Stimulated activated CD8-positive, alpha-beta memory T cell treated with anti-CD3 and anti-CD28 coated beads, Interleukin-4, amount 100 ng/mL, for 24 hours (primary cell): ENCODE results near the gene NR2F1-AS1.

ENCODE experiments used
- DNase-seq: peaks from one replicate; pipeline ENCODE4 v3.0.0-alpha.2; 2020; ENCODE audit warnings: low read depth

NR2F1-AS1 gene

DNA sequence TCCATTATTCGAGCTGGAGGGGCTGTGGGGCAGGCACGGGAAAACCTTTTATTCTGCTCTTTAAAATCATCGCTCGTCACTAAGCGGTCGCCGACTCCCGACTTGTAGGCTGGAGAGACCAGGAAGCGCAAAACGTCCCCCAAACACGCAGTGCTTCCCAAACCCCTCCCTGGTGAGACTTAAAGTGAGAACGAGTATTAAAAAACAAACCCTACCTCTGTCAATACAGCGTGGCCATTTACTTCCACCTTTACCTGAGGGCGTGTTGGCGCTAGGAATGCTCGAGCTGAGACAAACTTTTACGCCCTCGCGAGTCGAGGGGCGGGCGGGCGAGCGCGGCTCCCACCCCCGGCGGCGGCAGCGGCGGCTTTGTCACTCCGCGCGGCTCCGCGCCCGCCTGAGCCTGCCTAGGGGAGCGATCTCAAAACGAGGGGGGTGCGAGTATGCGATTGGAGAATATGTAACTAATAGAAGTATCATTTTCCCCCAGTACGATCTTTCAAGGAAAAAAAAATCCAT, at the start of gene NR2F1-AS1:
Gene NR2F1-AS1, minus strand, starts transcription at position 293 of the 519 bp plus-strand sequence.
- DNase-seq = no peak

DNA sequence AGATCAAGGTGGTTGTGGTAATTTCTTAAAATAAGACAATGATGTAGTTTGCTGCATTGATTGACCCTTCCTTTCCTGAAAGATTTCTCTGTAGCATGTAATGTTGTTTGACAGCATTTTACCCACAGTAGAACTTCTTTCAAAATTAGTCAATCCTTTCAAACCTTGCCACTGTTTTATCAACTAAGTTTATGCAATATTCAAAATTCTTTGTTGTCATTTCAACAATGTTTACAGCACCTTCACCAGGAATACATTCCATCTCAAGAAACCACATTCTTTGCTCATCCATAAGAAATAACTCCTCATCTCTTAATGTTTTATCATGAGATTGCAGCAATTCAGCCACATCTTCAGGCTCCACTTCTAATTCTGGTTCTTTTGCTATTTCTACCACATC, 45.8 kb upstream of the NR2F1-AS1 start:
- no peak for DNase-seq

DNA sequence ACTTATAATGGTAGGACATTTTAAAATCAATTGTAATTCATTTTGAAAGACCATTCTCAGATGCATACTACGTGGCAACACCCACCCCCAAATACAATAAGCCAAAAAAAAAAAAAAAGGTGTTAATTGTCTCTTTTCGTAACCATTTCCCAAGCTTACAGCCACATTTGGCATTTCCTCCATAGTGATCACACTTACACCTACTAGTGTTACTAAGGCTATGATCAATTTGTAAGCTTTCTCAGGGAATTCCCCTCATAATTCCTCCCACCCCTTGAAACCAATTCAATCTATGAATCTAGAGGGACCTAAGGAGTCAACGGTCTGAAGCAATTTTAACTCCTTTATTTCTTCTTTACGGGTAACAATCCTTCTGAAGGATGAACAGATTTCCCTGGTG, 42.1 kb upstream of the NR2F1-AS1 start:
- no peak for DNase-seq

DNA sequence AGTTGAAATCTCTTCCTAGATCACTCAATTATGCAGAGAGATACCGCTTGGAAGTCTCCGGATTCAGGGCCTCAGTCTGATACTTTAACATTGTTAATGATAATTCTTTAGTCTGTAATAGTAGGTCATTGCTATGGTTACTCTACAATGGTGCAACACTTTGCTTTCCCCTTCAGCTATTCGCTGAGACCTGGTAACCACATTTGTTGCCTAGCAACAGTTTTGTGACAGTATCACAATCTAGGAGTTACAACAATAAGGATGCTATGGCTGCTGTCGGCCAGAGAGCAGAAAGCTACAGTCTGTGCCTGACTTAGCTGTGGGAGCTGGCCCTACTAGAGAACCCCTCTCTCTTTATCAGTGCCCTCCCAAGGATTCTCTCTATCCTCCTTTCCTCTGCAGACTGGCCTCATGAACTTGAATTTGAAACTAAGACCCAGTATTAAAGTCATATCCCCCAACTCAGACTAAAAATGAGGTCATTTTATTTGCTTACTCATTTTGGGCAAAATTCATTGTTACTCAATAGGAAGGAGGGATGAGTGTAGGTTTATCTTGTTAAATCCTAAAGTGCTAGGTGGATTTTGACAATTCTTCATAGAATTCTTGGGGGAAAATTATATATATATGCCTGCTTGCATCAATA, 41.3 kb upstream of the NR2F1-AS1 start:
- no peak for DNase-seq

DNA sequence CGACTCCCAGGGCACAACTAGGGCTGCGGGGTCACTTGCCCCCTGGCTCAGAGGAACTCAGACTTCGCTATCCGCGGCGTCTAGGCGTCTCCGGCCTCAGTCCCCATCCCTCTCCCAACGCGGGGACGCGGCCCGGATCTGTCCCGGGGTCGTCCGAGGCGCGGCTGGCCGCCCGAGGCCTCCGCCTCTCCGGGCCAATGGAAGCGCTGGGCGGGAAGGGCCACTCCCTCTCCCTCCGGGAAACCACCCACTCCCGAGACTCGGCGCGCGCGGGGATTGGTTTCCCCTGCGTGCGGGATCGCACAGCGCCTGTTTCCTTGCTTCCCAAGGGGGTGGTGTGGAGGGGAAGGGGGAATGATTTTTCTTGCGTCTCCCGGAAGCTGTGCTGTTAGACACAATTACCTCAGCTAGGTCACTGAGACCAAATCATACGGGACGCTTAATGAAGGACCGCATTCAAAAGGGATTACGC, 40.3 kb upstream of the NR2F1-AS1 start:
- DNase-seq = no peak

DNA sequence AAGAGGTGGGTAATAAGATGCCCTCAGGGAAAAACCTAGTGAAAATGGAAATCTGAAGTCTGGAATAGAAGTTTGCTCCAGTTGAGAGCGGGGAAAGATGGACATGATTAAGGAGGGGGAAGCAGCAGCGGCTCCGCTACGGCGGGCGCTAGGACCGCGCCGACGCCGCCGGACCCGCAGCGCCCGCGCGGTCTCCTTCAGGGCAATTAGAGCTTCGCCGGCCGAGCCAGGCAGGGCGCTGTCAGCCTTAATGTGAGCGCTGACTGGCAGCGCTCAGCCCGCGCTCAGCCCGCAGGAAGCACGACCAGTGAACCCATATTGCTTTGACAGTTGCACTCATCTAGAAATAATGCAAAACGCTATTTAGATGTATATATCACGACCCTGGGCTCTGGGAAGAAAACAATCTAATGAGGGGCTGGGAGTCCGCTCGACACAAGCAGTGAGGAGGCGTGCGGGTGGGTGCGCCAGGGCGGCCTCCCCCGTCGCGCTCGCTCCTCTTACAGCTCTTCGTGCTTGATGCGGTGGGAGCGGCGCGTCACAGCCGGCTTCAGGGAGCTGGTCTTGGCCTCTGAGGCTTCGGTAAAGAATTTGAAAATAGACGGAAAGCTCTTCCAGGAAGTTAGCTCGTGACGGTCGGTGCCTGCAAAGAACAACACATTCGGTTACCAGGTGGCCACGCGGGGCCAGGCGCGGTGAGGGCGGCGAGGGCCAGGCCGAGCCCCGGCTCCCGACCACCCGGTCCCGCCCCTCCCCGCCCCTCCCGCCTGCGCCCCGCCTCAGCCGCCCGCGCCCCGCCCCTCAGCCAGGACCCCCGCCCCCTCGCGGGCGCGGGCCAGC, 39.7 kb upstream of the NR2F1-AS1 start:
- no peak for DNase-seq

DNA sequence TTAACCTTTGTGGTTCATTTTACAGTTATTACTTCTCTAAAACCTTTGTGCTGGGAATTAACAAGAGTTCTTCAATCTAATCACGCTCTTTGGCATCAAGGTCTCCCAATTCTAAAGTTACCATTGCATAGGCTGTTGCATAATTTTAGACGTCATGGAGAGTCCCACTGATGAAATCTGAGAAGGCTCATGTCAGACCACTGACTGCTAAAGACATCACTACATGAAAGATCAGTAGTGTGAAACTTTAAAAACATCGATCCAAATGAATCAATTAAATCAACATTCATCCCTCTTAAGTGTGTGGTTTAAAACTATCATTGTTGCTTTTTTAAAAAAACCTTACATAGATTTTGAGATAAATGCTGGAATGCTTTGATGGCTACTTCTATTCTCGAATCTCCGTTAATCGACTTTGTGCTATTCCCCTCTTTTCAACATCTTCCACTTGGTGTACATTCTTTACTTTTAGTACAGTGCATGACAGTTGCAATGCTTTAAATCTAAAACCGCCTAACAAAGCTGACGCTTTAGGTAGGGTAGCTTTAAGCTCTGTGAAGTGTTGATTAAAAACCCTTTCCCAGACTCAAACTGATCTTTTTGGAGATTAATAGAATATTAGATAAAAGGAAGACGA, 35.6 kb upstream of the NR2F1-AS1 start:
- DNase-seq = no peak

DNA sequence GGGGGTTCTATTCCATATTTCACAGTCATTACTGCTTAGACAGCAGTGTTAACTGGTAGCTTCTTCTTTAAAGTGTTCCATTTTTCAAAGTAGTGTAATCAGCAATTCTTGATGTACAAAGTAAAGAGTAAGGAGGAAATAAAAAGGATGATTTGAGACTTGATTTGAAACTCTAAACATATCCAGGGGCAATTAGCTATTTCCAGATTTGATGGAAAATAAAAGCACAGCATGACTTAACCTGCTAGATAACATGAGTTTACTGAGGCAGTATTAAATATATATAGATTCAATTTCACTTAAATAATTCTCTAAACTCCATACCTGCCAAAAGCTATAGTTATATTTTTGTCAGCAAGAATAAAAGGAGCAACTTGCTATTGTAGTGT, 31.8 kb upstream of the NR2F1-AS1 start:
- no peak for DNase-seq

DNA sequence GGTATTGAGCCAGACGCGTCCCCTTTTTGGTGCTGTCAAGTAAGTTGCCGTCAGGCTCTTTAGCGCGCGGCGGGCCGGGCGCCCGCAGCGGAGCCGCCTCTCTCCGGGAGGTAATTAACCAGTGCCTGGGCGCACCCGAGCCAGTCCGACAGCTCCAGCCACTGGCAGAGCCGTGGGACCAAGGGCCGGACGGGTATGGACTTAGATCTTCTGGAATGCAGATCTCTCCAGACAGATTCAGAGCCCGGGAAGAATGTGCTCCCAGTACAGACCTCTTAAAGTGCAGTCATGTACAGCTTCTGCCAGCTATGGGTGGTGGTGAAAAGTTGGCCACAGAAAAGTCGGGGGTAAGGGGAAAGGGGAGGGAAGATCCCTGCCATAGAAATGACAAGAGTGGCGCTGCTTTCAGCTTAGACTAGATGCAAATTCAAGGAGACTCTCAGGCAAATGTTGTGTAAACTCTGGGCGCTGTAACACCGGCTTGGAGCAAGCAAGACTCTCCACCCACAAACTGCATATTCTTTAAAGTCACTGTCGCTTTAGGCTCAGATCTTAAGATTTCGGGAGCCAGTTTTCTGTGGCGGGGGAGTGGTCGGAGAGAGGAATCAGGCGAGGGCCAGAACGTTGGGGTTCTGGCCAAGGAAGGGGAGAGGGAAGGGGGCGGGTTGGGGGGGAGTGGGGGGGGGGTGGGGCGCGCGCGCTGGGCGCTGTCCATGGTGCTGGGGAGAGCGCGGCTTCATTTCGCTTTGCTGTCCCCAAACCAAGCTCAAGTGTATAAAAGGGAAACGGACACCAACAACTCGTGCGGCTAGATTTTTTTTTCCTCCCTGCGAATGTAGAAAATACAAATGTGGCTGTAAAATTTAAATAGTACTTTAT, 31.2 kb upstream of the NR2F1-AS1 start:
- DNase-seq = no peak

DNA sequence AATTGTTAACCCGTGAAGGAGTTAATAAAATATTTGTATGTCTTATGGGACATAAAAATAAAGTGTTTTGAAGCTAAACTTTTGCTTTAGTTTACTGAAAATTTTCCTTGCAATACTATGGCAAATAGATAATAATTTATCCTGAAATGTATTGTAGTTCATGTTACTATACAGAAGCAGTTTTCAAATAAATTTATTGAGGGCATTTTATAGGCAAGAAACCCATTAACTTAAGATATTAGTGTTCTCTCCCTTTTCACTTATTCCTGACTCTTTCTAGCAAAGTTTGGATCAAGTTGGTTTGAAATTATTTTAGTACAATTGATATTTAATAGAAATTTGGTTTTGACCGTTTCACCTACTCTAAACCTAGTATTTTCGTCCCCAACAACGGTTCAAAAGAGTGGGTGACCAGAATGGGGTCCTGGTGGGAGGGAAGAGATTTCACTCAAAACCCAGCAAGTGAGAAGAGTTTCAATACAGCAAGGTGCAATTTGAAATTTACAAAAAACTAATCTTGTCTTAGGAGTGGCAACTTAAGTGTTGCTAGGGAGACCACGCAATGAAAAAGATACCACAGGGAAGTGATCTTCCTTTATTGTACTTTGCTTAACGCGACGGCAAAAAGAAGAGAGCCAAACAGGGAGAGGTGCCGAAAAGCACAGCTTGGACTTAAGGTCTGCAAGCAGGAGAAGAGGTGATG, 30.4 kb upstream of the NR2F1-AS1 start:
- DNase-seq = no peak

DNA sequence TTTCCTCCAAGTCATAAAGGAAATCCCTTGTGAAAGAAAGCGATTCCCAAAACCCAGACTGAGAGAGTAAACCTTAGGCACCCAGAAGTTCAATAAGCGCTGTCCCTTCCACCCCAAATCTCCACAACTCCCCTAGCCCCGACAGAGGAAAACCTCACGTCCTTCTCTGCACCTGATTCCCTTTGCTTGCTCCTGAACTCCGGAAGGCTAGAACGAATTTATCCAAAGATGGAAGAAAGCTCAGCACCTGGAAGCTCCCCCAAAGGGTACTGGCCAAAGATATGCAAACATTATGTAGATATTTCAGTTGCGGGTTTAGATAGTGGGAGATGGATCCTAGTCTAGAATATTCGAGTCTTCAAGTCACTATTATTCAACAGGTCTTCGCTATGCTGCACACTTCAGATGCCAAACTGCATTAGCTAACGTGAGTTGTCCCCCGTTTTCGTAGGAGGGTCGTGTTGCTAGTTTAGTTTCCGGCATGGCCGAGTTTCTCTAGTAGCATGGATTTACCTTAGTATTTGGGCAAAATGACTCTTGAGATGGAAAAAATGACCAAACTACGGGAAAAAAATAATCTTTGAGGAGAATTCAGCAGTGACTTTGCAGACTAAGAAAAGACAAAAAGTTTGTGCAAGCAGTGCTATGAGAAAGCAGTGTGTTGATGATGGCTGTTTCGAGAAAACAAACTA, 29.7 kb upstream of the NR2F1-AS1 start:
- no peak for DNase-seq

DNA sequence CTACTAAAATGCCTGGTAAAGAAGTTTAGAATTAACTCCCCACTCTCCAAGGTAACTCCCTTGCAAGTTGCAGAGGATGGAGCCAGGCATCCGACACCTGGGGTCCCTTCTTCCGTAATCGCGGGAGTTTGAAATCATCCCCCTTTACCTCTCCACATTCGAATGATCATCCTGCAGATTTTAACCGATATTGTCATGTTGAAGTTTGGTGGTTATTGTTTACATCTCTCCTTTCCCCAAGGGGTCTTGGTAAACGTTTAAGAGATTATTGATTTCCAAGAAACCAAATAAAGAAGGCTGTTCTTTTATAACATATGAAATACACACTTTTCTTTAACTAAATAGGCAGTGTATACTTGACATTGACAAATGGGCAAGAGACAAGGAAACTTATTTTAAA, 28.7 kb upstream of the NR2F1-AS1 start:
- DNase-seq = no peak

DNA sequence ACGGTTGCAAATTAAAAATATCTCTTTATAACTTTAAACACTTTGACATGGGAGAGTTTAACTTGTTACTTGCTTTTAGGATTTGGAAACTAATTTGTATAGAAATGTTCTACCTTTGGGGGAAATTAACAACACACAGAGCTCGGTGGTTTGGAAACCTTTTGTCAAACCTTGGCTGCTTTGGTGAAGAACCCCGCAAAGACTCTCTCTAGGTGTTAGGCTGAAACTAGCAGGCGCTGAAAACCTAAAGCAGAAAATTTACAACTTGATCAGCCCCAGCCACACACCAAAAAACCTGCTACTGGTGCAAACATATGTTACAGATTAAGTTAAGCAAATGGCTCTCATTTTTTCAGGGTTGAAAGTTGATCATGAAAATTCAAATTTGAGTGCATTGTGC, 27.8 kb upstream of the NR2F1-AS1 start:
- no peak for DNase-seq

DNA sequence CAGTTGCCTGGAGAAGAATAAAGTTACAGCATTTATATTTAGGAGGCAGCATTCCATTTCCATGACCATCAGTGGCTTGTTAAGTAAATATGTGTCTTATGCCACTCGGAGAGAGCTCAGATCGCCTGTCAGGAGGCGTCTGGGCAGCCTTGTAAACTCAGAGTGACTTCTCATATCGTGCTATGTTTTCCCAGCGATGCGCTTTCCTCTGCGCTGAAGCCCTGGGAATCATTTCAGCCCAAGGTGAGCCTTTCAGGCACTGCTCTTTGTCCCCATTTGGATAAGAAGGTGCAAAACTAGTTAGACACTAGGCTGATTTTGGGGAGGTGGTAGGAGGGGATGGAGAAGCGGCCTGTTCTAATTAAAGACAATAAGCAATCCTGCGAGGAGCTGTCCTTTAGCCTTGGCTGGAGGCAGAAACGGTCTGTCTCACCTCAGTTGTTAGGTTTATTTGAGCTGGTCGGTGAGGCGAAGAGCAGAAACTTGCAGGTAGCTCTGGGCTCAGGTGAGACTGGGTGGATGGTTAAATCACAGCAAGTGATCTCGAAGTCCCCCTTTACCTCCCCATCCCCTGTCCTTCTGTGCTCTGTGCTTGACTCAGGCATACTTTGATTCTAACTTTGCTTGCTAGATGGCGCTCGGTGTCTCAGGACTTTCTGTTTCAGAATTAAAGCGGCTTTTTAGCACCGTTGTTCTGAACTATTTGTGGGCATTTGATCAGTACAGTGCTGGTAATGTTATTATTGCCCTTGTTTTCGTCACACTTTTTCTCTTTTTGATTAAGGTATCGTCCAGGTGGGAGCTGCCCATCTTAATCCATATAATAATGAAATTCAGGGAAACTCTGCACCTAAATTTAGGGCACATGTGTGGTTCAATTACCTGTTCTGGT, 26.6 kb upstream of the NR2F1-AS1 start:
- DNase-seq = no peak

DNA sequence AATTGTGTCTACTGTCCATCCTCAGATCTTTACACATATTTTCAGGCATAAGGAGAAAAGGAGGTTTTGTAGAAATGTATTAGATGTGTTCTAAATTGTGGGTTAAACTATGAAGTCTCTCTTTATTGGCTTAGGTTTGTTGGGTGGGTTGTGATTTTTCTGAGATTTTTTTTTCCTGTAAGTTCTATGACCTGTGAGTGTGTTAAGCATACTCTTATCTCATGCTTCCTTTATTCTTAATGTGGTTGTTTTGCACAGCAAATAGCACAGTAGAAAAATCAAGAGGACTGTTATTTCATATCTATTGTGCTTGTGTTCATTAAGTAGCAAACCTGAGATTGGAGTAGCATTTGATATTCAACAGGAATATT, 25.3 kb upstream of the NR2F1-AS1 start:
- no peak for DNase-seq

DNA sequence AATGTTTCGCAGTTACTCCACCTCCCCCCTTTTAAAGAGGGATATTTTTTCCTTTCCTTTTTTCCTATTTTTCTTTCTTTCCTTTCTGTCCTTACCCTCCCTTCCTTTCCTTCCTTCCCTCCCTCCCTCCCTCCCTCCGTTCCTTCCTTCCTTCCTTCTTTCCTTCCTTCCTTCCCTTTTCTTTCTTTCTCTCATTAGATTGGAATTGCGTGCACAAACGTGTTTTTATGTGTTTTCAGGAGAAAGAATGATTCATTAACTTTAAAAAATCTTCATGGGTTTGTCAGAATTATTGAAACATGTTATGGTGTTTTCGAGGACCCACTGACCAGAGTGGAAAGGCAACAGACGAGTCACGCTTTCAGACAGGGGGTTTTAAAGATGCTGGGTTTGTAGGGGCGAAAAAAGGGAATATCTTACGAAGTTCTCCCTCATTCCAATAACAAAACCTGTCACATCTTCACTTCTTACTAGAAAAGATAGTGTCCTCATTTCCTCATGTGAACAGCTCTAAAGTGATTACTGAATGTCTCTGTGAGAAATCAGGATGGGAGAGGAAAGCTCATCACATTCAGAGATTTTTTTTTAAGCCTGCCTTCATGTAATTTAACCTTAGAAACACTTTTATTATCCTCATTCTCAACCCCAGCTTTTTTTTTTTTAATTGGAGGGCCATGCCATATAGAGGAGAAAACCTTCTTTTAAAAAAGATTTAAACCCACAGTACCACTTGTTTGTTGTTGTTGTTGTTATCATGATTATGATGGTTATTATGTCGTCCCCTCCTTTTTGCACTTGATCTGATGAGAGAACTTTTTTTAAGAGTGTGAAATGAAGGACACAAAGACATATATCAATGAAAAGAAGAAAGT, 23.9 kb upstream of the NR2F1-AS1 start:
- DNase-seq = no peak

DNA sequence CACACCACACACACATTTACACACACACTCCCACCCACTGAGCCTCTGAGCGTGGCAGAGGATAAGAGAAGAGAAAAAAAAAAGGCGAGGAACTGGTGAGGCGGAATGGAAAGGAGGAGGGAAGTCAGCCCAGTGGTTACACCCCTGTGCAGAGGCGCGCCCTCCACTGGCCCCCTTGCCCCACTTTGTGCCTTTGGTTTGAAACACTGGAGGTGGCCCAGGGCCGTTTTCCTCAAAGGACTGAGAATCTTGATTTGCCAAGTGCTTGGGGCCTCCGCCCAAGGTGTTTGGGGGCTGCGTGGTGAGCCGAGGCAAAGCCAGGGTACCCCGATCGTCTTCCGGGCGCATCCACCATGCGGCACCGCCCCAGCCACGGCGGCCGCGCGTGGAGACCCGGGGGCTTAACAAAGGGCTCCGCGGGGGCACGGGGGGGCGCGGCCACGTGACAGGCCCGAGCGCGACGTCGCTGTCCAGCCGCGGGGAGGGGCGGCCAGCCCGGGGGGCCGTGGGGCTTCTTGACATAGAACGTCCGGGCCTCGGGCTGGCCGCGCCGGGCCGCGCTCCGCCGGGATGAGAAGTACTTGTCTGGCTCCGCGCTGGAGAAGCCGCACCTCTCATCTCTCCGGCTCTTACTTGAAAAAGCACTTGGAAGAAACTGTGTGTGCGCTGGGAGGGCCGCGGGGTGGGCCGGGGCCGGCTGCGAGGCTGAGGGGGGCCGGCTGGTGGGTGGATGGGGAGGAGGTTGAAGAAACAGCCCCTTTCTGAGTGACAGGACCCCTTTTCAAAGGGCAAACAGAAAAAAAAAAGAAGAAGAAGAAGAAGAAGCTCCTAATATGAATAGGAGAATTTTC, 23.0 kb upstream of the NR2F1-AS1 start:
- no peak for DNase-seq
